HL-60/S4 treated with retinoic acid at 250 ng/mL for 4 days and 3 days (cell line): ENCODE results near the gene TUBA4B.
"Not testable (repeated sequence)": the region's sequence is repeated elsewhere in the genome, so short reads cannot be mapped to it uniquely, and the experiment has no call there.

ENCODE experiments used
- in situ Hi-C: fragments of 300-500 bp; cut with MboI; formaldehyde crosslinking; loops from 2 replicates; pipeline ENCODE4 v1.7.0; 2022; ENCODE audit warnings: low sequenced_read_pairs

The TUBA4B gene

DNA sequence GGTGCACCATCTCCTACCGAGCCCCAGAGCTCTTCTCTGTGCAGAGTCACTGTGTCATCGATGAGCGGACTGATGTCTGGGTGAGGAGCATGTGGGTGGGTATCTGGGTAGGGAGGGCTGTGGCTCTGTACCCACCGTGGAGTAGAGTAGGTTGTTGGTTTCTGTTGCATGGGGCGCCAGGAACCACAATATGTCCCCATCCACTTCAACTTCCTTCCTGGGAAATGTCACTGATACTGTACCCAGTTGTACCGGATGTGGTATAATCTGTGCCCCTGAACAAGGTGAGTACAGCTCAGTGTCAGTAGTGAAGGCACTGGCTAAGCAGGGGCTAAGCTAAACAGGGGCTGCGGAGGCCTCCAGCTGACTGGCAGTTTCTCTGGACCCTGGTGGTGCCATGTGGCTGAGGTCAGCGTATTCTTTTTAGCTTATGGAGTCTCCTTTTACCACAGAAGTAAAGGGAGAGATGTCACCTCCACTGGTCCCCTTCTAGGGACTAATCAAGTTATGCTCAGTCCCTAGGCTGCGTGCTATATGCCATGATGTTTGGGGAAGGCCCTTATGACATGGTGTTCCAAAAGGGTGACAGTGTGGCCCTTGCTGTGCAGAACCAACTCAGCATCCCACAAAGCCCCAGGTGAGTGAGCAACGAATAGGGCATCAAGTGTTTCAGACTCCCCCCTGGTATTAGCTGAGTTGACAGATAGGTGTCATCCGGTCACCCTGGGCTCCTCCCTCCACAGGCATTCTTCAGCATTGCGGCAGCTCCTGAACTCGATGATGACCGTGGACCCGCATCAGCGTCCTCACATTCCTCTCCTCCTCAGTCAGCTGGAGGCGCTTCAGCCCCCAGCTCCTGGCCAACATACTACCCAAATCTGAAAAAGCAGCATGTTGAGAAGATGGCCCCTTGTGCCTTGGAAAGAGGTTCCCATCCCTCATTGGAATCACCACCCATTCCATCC, 5.1 kb upstream of the TUBA4B start:
- in situ Hi-C loops = no loop called here

DNA sequence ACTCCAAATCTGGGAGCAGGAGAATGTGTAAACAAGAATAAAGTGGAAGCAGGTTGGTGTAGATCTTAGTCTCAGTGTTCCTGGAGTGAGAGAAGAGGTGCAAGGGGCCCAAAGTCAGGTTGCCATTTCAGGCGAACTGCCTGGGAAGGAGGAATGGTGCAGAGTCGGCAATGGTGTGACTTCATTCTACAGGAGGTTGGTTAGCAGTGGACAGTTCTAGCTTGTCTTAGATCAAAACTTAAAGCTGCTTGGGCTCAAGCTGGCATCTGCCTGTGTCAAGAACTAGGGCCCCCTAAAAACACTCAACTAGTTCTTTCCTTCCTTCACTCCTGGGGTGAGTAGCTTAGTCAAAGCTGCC, 4.2 kb upstream of the TUBA4B start:
- in situ Hi-C loops = no loop called here

GRCh38 chr2:219249203-219249980, 3.7 kb upstream of the TUBA4B start:
- in situ Hi-C loops = no loop called here

DNA sequence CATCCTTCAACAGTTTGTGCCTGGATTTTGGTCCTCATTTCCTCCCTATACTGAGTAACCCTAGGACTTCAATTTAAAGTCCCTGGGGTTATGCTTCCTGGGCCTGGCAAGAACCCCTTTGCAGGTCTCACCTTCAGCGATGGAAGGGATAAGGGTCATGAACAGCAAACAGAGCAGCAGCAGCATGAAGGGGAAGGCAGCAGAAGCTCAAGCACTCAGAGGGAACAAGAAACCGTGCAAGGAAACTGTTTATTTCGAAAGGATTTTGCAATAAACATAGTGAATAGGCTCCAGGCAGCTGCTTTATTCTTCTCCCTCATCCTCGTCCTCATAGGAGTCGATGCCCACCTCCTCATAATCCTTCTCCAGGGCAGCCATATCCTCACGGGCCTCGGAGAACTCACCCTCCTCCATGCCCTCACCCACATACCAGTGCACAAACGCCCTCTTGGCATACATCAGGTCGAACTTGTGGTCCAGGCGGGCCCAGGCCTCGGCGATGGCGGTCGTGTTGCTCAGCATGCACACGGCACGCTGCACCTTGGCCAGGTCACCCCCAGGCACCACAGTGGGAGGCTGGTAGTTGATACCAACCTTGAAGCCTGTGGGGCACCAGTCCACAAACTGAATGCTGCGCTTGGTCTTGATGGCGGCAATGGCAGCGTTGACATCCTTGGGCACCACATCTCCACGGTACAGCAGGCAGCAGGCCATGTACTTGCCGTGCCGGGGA, 2.8 kb upstream of the TUBA4B start:
- in situ Hi-C loops = no loop called here

DNA sequence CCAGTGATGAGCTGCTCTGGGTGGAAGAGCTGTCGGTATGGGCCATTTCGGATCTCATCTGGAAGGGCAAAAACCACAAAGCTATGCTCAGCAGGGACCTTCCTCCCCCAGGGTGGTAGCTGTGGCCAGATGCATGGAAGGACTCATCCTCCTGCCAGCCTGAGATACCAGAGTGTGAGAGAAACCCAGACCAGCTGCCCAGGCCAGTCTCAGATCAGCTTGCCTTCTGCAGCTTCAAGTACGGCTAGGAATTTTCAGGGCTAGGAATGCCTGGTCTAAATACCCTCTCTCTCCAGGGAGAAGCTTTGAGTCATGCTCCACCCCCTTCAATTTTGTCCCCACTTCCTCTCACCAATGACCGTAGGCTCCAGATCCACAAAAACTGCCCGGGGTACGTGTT, 1.4 kb upstream of the TUBA4B start:
- in situ Hi-C loops = no loop called here

DNA sequence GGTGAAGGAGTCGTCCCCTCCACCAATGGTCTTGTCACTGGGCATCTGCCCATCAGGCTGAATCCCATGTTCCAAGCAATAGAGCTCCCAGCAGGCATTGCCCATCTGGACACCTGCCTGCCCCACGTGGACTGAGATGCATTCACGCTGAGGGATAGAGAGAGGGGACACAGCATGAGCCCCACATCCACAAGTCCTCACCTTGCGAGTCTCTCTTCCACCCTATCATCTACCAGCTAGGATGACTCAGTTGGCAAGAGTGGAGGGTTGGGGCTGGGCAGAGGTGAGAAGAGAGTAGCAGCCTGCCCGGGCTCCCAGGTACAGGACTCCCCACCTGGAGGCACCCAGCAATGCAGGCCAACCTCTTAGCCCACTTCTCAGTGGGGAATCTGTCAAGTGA, 959 bp upstream of the TUBA4B start:
- in situ Hi-C loops = no loop called here

DNA sequence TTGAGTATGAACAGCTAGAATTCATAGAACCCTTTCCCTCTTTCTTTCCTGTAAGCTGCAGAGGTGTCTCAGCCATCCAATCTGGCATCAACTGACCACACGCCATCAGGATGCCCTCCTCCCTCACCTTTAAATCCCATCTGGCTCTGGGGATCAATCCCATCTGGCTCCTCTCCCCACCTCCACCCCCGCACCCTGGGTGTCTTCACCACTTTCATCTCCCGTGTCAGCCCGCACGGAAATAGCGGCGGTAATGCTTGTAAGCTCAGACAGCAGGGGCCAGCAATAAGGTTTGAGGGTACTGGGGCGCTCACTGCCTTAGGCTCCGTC, 508 bp upstream of the TUBA4B start:
- in situ Hi-C loops = no loop called here

GRCh38 chr2:219253753-219254589, 928 bp downstream of the TUBA4B start, which contains the start of gene TUBA4A:
TUBA4A (minus strand) TSS chr2:219253918; CDS start chr2:219253858, 60 bp downstream.
- in situ Hi-C loops = no loop called here

GRCh38 chr2:219254590-219255201, 1.7 kb downstream of the TUBA4B start:
- in situ Hi-C loops = no loop called here

- in situ Hi-C loops = not testable (repeated sequence)
Measured at GRCh38 chr2:219258942-219259341, 5.9 kb downstream of the TUBA4B start.

DNA sequence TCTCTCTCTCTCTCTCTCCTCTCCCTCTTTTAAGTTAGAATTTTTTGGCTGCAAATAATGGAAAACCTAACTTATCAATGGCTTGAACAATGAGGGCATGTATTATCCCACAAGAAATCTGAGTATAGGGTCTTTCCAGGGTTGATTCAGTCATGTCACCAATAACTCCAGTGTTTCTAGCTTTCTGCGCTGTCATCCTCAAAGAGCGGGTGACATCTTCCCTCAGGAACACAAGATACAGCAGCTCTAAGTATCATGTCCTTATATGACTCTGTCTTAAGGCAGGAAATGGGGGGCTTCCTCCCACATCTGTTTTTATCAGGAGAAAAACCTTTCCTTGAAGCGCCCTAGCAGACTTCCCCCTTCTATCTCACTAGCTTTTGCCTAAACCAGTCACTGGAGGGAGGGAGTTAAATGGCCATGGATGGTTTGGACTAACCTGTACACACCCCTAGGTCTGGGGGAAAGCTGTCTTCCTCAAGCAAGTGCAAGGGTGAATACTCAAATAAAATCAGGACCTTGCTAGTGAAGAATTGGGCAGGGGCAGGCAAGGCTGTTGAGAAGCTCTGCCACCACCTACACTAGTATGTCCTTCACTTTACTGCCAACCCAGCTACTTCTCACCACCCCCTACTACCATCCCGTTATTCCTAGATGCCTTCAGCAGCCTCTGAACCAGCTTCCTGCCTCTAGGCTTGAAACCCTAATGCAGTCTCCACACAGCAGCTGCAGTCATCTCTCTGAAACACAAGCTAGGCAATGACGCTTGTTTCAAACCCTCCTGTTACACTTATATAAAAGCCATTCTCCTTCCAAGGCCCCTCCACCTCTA, 8.2 kb downstream of the TUBA4B start:
- in situ Hi-C loops = no loop called here

GRCh38 chr2:219266232-219266631, 13.2 kb downstream of the TUBA4B start:
- in situ Hi-C loops = no loop called here

DNA sequence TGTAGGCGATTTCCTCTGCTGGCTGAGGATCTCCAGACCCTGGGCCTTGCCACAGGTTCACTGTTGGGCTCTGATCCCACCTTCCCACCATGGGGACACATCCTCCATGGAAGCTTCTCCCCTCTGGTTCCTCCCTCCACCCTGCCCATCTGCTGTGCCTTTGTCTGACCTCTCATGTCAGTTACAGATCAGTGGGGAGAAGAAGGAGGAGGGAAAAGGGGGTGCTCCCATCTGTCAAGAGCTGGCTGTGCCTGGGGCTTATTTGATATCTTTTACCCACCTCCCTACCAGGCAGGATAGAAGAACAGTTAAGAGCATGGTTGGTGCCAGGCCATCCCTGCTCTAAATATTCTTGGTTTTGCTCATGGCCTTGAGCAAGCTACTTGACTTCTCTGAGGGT, 13.8 kb downstream of the TUBA4B start:
- in situ Hi-C loops = no loop called here

- in situ Hi-C loops = no loop called here
Measured at GRCh38 chr2:219268294-219268693, 15.3 kb downstream of the TUBA4B start.

GRCh38 chr2:219269362-219270054, 16.5 kb downstream of the TUBA4B start:
- in situ Hi-C loops = no loop called here

GRCh38 chr2:219270055-219270372, 17.0 kb downstream of the TUBA4B start:
- in situ Hi-C loops = no loop called here

GRCh38 chr2:219271021-219271420, 18.0 kb downstream of the TUBA4B start:
- in situ Hi-C loops = no loop called here

DNA sequence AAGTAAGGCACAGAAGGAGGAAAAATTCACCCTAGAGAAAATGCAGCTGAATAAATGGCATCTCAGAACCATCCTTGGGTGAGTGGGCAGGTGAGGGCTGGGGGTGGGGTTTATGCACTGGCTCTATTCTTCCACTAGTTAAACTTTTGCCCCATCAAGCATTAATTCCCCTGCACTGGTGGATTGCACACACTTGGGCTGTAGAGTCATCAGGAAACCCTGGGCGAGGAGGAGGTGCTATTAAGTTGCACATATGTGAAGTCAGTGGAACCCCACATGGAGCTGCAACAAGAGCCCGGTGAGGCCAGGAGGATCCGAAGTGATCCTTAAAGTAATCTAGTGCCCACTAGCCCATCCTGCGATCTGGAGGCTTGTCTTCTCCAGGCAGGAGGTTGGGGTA, 19.3 kb downstream of the TUBA4B start:
- in situ Hi-C loops = no loop called here

DNA sequence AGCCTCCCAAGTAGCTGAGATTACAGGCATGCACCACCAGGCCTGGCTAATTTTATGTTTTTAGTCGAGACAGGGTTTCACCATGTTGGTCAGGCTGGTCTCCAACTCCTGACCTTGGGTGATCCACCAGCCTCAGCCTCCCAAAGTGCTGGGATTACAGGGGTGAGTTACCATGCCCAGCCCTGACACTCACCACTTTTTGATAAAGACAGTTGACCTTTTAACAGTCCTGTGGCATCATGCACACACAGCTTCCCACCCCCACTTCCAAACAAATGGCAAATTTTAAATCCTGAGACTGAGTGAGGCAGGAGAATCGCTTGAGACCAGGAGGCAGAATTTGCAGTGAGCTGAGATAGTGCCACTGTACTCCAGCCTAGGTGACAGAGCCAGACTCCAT, 20.0 kb downstream of the TUBA4B start:
- in situ Hi-C loops = no loop called here
